A549 (cell line): ENCODE data around the gene DAB2.

Experiments
- CTCF ChIP-seq: fragments of >200 bp; sonication (Bioruptor Twin); formaldehyde crosslinking; IDR thresholded peaks from 3 replicates; pipeline ENCODE4 v1.5.1; 2016
- NR3C1 ChIP-seq: fragments of >200 bp; sonication (Bioruptor Twin); formaldehyde crosslinking; IDR thresholded peaks from 3 replicates; pipeline ENCODE4 v1.6.1; 2017
- RAD21 ChIP-seq, 2 experiments: fragments of >200 bp in 1 of 2; sonication (Bioruptor Twin) in 1 of 2; formaldehyde crosslinking in 1 of 2; IDR thresholded peaks in 1 of 2; conservative IDR thresholded peaks in 1 of 2; 2 replicates in 1 of 2; 3 replicates in 1 of 2; pipeline ENCODE4 v1.6.1; 2012 to 2018; ENCODE audit warnings: inconsistent platforms in 1 of 2
- RARB ChIP-seq: fragments of 250-450 bp; sonication (Bioruptor Pico); IDR thresholded peaks from 2 replicates; pipeline ENCODE4 v1.8.0; 2021; ENCODE audit warnings: mild to moderate bottlenecking, moderate library complexity

DNA sequence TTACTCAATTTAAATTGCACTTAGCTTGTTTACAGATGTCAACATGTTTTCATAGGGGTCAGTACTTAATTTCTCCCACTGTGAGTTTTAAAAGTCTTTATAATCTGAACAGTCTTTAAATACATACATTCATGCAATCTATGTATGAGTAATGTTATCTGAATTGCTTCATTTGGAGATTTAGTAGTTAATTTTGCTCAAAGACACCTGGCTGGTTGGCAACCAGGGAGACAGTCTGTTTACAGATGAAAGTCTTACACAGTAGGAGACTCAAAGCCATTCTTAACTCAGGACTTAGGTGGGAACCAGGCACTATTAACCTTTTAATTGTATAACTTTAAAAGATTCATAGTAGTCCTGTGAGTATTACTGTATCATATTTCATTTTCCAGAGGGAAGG is 29.3 kb downstream of the DAB2 start:
- TF ChIP-seq CTCF (no peak), NR3C1 (no peak), RARB (CRISPR knock-in tag) (no peak), RAD21 (conservative IDR thresholded peaks at IDR 0.05 in 1 of 2, IDR thresholded peaks at IDR 0.05 in 1 of 2) (no peak)
